ENCODE data around the gene STX16.
A peak's percentile ranks its signal among the peaks of the same experiment; 100 is the strongest.

Gene STX16

GRCh38 chr20:58619077-58619863 is 31.8 kb upstream of the STX16 start:
- DNase-seq = no peak

GRCh38 chr20:58619864-58620431 is 31.1 kb upstream of the STX16 start:
- no peak for DNase-seq

GRCh38 chr20:58621906-58622548 is 29.1 kb upstream of the STX16 start:
- DNase-seq = no peak

- DNase-seq = no peak
Measured at GRCh38 chr20:58622671-58623578, 28.2 kb upstream of the STX16 start.

GRCh38 chr20:58623579-58624473 is 27.3 kb upstream of the STX16 start:
- DNase-seq = no peak

- no peak for DNase-seq
Measured at GRCh38 chr20:58624687-58625086, 26.4 kb upstream of the STX16 start.

GRCh38 chr20:58625585-58625984 is 25.5 kb upstream of the STX16 start:
- DNase-seq = no peak

- DNase-seq = no peak
Measured at GRCh38 chr20:58626051-58626450, 25.0 kb upstream of the STX16 start.

GRCh38 chr20:58627212-58628072 is 23.6 kb upstream of the STX16 start:
- DNase-seq = no peak

GRCh38 chr20:58628491-58629214 is 22.4 kb upstream of the STX16 start:
- DNase-seq = no peak

GRCh38 chr20:58629215-58629580 is 21.9 kb upstream of the STX16 start:
- no peak for DNase-seq

GRCh38 chr20:58630063-58630462 is 21.0 kb upstream of the STX16 start:
- no peak for DNase-seq

- DNase-seq = no peak
Measured at GRCh38 chr20:58633161-58634053, 17.7 kb upstream of the STX16 start.

GRCh38 chr20:58634059-58634458 is 17.0 kb upstream of the STX16 start:
- no peak for DNase-seq

- DNase-seq = peak in 1 of 5 experiments; percentile 56
Measured at GRCh38 chr20:58634521-58635278, 16.4 kb upstream of the STX16 start.

- no peak for DNase-seq
Measured at GRCh38 chr20:58635279-58635665, 15.8 kb upstream of the STX16 start.

GRCh38 chr20:58636396-58636982 is 14.6 kb upstream of the STX16 start:
- DNase-seq = no peak

GRCh38 chr20:58636983-58637421 is 14.1 kb upstream of the STX16 start:
- DNase-seq = no peak
